Activated naive CD8-positive, alpha-beta T cell treated with anti-CD3 and anti-CD28 coated beads, Interleukin-2, amount 10 ng/mL, durations not matched to agents 7 days and 5 days (primary cell): ENCODE data around the gene INHBE. TPM values are rescaled to one million over a fixed set of nuclear protein-coding genes. Genes with fewer than 3 reads are reported as not detected.
A peak's percentile ranks its signal among the peaks of the same experiment; 100 is the strongest.

Experiments
- ATAC-seq: fragments of 150-1000 bp; cut with Tn5 transposase; one replicate; pipeline ENCODE4 v1.10.0; 2021; ENCODE audit warnings: low read depth, moderate library complexity
- POLR2A ChIA-PET: fragments of 350-600 bp; sonication (Branson Sonifier 250); formaldehyde crosslinking; loops from one replicate; lab custom pipeline; 2021; ENCODE audit warnings: antibody characterized with exemption; lab: Charles Lee
- DNase-seq: peaks from one replicate; pipeline ENCODE4 v3.0.0; 2021
- H3K27ac Mint-ChIP-seq: one replicate; pipeline ENCODE4 v1.8.0; 2022; ENCODE audit warnings: mild to moderate bottlenecking, mixed read lengths
- H3K27me3 Mint-ChIP-seq: one replicate; pipeline ENCODE4 v1.8.0; 2022; ENCODE audit warnings: mild to moderate bottlenecking, moderate library complexity, mixed read lengths
- H3K36me3 Mint-ChIP-seq: one replicate; pipeline ENCODE4 v1.8.0; 2021; ENCODE audit warnings: mild to moderate bottlenecking, mixed read lengths
- H3K4me1 Mint-ChIP-seq: one replicate; pipeline ENCODE4 v1.8.0; 2021; ENCODE audit warnings: mixed read lengths
- H3K4me3 Mint-ChIP-seq: one replicate; pipeline ENCODE4 v1.8.0; 2022; ENCODE audit warnings: mild to moderate bottlenecking, moderate library complexity, mixed read lengths
- H3K9me3 Mint-ChIP-seq: one replicate; pipeline ENCODE4 v1.8.0; 2021; ENCODE audit warnings: mixed read lengths
- total RNA-seq, 2 experiments: library from RNA; stranded (reverse); gene quantifications; one replicate each; pipeline ENCODE4 v1.2.3, GENCODE V29; 2021

Gene INHBE
- total RNA-seq, 2 experiments from 2014 or later = not detected

DNA sequence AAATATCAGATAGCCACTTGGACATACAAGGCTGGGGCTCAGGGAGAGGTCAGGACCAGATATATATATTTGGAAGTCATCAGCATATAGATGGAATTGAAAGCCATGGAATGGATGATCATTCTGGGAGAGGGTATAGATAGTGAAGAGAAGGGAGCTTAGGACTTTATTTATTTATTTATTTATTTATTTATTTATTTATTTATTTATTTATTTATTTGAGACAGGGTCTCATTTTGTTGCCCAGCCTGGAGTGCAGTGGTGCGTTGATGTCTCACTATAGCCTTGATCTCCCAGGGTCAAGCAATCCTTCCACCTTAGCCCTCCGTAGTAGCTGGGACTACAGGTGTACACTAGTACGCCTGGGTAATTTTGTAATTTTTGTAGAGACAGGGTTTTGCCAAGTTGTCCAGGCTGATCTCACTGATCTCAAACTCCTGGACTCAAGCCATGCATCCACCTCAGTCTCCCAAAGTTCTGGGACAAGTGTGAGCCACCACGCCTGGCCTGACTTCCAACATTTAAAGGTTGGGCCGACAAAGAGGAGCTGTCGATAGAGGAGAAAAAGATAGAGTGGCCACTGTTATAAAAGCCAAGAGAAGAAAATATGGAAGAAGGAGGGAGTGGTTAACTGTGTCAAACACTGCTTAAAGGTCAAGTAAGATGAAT, 8.7 kb upstream of the INHBE start:
- peaks cover 5% of the 10 kb centered on the region for H3K9me3 Mint-ChIP-seq

DNA sequence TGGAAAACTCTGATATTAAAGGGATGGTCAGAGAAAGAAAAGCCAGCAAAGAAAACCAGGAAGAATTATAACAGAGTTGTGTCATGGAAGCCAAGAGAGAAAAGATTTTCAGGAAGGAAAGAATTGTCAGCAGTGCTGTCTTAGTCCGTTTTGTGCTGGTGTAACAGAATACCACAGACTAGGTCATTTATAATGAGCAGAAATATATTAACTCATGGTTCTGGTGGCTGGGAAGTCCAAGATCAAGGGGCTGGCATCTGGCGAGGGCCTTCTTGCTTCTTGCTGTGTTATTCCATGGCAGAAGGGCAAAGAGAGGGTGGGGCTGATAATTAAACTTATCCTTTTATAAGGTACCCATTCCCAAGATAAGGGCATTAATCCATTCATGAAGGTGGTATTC, 6.4 kb upstream of the INHBE start:
- Mint-ChIP-seq H3K4me3 (no peak overlapping the region), H3K9me3 (no peaks in the 10 kb centered on the region), H3K27me3 (no peaks in the 10 kb centered on the region), H3K4me1 (peaks cover 9% of the 10 kb centered on the region), H3K27ac (no peak overlapping the region), H3K36me3 (no peaks in the 10 kb centered on the region)
- ATAC-seq = no peak
- POLR2A ChIA-PET = interaction anchor here (0.6 to 1.5 kb wide), 2 partner anchors 13 to 15 kb away, joined by 3 to 5 read pairs; no protein-coding TSS in a partner anchor
- DNase-seq = no peak

More for the DNA sequence above, 8.7 kb upstream of the INHBE start:
- no peak for DNase-seq
- Mint-ChIP-seq H3K27me3 (peaks cover 2% of the 10 kb centered on the region), H3K4me3 (no peak overlapping the region), H3K27ac (no peak overlapping the region), H3K36me3 (no peaks in the 10 kb centered on the region), H3K4me1 (peaks cover 9% of the 10 kb centered on the region)
- ATAC-seq = no peak
- POLR2A ChIA-PET = no interaction called here

DNA sequence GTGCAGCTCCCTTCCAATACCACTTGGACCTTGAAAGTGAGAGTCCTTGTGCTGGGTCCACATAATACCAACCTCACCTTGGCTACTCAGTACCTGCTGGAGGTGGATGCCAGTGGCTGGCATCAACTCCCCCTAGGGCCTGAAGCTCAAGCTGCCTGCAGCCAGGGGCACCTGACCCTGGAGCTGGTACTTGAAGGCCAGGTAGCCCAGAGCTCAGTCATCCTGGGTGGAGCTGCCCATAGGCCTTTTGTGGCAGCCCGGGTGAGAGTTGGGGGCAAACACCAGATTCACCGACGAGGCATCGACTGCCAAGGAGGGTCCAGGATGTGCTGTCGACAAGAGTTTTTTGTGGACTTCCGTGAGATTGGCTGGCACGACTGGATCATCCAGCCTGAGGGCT, 5.7 kb upstream of the INHBE start:
- no peak for ATAC-seq
- no peak for DNase-seq
- Mint-ChIP-seq H3K27ac (no peak overlapping the region), H3K4me3 (no peak overlapping the region), H3K36me3 (no peaks in the 10 kb centered on the region), H3K4me1 (peaks cover 9% of the 10 kb centered on the region), H3K27me3 (no peaks in the 10 kb centered on the region), H3K9me3 (no peaks in the 10 kb centered on the region)
- POLR2A ChIA-PET = interaction anchor here (0.6 to 1.5 kb wide), 2 partner anchors 14 to 15 kb away, joined by 3 to 5 read pairs; no protein-coding TSS in a partner anchor

DNA sequence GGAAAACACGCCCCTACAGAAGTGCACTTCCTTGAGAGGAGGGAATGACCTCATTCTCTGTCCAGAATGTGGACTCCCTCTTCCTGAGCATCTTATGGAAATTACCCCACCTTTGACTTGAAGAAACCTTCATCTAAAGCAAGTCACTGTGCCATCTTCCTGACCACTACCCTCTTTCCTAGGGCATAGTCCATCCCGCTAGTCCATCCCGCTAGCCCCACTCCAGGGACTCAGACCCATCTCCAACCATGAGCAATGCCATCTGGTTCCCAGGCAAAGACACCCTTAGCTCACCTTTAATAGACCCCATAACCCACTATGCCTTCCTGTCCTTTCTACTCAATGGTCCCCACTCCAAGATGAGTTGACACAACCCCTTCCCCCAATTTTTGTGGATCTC, 5.0 kb upstream of the INHBE start:
- DNase-seq (no peak), ATAC-seq (no peak)
- Mint-ChIP-seq H3K27ac (no peak overlapping the region), H3K36me3 (no peaks in the 10 kb centered on the region), H3K27me3 (no peaks in the 10 kb centered on the region), H3K4me1 (peaks cover 9% of the 10 kb centered on the region), H3K9me3 (no peaks in the 10 kb centered on the region), H3K4me3 (no peak overlapping the region)
- POLR2A ChIA-PET = no interaction called here

DNA sequence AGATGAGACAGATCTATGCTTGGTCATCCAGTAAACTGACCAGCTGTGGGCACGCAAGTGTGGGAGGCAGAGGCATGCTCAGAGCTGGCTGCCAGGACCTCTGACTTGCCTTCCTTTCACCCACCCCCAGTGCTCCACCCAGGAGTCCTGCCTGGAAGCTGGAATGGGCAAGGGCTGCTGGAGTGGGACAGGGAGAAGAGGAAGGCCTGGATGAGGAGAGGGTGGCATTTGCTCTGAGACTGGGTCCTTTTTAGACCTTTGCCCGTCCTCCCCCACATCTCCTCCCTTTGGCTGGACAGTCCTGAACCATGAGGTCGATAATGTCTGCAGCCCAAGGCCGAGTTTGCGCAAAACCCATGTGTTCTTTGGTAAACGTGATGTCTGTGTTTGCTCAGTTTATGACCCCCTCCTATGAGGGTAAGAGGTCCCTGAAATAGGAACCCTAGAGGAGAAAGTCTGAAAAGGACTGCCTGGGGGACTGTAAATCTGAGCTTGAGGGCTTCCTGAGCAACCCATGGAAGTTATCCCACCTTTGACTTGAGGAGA, 3.8 kb upstream of the INHBE start:
- DNase-seq (no peak), ATAC-seq (no peak)
- Mint-ChIP-seq H3K4me3 (no peak overlapping the region), H3K4me1 (peaks cover 12% of the 10 kb centered on the region), H3K36me3 (no peaks in the 10 kb centered on the region), H3K27ac (no peak overlapping the region), H3K27me3 (no peaks in the 10 kb centered on the region), H3K9me3 (no peaks in the 10 kb centered on the region)
- POLR2A ChIA-PET = no interaction called here

DNA sequence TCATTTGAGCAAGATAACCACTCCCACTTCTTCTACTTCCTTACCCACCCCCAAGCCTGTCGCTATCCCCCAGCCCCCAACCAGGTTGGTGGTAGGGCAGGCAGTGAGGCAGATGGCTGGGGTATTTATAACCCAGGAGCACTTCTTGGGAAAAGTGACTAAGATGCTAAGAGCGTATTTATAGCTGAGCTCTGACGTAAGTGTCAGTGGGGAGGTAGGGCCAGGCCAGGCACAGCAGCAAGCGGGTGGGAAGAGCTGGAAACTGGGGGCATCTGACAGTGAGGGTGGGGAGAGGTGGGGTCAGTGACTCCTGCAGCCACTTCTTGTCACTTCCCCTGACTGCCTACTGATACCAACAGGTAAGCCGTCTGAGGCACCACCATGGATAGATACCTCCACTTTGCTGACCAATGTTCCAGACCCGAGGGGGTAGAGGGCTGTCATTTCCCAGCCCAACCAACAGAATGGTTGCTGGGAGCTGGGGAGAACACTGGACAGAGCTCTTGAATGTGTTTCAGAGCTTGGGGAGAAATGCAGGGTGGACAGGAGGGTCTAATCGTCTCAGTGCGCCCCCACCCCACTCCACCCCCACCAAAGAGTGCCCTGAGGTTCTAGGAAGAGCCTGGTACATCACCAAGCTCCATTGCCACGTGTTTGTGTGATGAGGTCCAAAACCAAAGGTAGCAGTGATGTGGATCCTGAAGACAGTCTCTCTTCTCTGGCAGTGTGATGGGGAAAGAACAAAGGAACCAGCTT, 2.7 kb upstream of the INHBE start:
- Mint-ChIP-seq H3K4me3 (no peak overlapping the region), H3K4me1 (peaks cover 12% of the 10 kb centered on the region), H3K27ac (no peak overlapping the region), H3K36me3 (no peaks in the 10 kb centered on the region), H3K9me3 (no peaks in the 10 kb centered on the region), H3K27me3 (no peaks in the 10 kb centered on the region)
- POLR2A ChIA-PET = interaction anchor here (1.2 to 1.7 kb wide), 3 partner anchors 9 to 22 kb away, joined by 4 to 8 read pairs (median 5); partner anchors contain the start of gene INHBC
- ATAC-seq = no peak
- DNase-seq = no peak

DNA sequence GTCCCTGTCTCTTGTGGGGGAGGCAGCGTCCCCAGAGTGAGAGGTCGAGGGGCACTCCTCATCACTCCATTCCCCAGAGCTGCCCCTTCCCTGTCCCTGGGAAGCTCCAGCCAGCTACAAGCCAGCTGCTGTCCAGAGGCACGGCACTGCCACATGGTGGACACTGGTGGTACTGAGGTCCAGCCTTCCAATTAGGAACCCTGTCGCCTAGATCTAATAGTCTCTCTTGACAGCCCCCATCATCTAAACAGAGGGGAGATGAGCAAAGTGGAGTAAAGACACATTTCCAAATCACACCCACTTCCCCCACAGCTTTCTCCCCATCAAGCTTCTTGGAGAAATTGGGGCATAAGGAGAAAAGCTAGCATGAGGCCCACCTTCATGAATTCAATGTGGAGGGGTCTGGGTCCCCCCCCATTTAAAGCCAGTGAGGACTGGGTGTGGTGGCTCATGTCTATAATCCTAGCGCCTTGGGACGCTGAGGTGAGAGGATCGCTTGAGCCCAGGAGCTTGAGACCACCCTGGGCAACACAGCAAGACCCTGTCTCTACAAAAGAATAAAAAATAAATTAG, 2.1 kb upstream of the INHBE start:
- POLR2A ChIA-PET = interaction anchor here (1.2 to 1.7 kb wide), 3 partner anchors 9 to 23 kb away, joined by 4 to 8 read pairs (median 5); partner anchors contain the start of gene INHBC
- DNase-seq = peak; percentile 70
- Mint-ChIP-seq H3K9me3 (no peaks in the 10 kb centered on the region), H3K36me3 (no peaks in the 10 kb centered on the region), H3K27ac (peak overlapping the region; percentile 47), H3K27me3 (no peaks in the 10 kb centered on the region), H3K4me1 (peaks cover 12% of the 10 kb centered on the region), H3K4me3 (no peak overlapping the region)
- ATAC-seq = peak; percentile 38

DNA sequence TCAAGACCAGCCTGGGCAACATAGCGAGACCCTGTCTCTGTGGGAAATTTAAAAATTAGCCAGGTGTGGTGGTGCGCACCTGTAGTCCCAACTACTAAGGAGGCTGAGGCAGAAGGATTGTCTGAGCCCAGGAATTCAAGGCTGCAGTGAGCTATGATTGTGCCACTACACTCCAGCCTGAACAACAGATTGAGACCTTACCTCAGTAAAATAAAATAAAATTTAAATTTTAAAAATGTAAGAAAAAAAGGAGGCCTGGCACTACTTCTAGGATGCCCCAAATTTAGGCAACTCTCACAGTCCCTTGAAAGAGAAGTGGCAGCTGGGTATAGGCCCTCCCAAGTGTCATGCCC, 918 bp upstream of the INHBE start:
- DNase-seq (no peak), ATAC-seq (no peak)
- peaks cover 16% of the 10 kb centered on the region for H3K4me1 Mint-ChIP-seq
- POLR2A ChIA-PET = no interaction called here
- no peaks in the 10 kb centered on the region for H3K27me3 Mint-ChIP-seq
- no peaks in the 10 kb centered on the region for H3K9me3 Mint-ChIP-seq
- H3K36me3 Mint-ChIP-seq = no peaks in the 10 kb centered on the region
- no peak overlapping the region for H3K4me3 Mint-ChIP-seq
- H3K27ac Mint-ChIP-seq = no peak overlapping the region

DNA sequence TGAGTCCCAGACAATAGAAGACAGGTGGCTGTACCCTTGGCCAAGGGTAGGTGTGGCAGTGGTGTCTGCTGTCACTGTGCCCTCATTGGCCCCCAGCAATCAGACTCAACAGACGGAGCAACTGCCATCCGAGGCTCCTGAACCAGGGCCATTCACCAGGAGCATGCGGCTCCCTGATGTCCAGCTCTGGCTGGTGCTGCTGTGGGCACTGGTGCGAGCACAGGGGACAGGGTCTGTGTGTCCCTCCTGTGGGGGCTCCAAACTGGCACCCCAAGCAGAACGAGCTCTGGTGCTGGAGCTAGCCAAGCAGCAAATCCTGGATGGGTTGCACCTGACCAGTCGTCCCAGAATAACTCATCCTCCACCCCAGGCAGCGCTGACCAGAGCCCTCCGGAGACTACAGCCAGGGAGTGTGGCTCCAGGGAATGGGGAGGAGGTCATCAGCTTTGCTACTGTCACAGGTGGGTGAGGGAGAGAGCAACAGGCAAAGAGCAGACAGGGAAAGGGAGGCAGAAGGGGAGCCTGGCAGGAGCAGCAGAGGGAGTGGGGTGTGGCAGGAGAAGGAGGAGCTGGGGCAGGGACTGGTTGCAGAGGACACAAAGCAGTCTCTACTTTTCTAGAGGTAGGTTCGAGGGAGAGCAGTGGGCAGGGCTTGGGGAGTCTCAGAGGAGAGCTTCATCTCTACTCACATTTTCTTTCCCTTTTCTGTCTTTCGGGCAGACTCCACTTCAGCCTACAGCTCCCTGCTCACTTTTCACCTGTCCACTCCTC, 452 bp downstream of the INHBE start:
- peak overlapping the region; percentile 79 for H3K4me3 Mint-ChIP-seq
- H3K27ac Mint-ChIP-seq = peak overlapping the region; percentile 76
- no peaks in the 10 kb centered on the region for H3K36me3 Mint-ChIP-seq
- peaks cover 6% of the 10 kb centered on the region for H3K27me3 Mint-ChIP-seq
- ATAC-seq = no peak
- peaks cover 20% of the 10 kb centered on the region for H3K4me1 Mint-ChIP-seq
- POLR2A ChIA-PET = interaction anchor here (1.1 kb wide), 1 partner anchor 65 kb away, joined by 3 read pairs; the partner anchor contains the start of gene DDIT3
- DNase-seq = no peak
- H3K9me3 Mint-ChIP-seq = no peaks in the 10 kb centered on the region

DNA sequence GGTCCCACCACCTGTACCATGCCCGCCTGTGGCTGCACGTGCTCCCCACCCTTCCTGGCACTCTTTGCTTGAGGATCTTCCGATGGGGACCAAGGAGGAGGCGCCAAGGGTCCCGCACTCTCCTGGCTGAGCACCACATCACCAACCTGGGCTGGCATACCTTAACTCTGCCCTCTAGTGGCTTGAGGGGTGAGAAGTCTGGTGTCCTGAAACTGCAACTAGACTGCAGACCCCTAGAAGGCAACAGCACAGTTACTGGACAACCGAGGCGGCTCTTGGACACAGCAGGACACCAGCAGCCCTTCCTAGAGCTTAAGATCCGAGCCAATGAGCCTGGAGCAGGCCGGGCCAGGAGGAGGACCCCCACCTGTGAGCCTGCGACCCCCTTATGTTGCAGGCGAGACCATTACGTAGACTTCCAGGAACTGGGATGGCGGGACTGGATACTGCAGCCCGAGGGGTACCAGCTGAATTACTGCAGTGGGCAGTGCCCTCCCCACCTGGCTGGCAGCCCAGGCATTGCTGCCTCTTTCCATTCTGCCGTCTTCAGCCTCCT, 1.1 kb downstream of the INHBE start:
- Mint-ChIP-seq H3K27me3 (peaks cover 9% of the 10 kb centered on the region), H3K9me3 (no peaks in the 10 kb centered on the region), H3K27ac (peak overlapping the region; percentile 76), H3K4me1 (peaks cover 22% of the 10 kb centered on the region), H3K36me3 (no peaks in the 10 kb centered on the region), H3K4me3 (peak overlapping the region; percentile 79)
- DNase-seq (peak; percentile 52), ATAC-seq (peak; percentile 27)
- POLR2A ChIA-PET = no interaction called here

DNA sequence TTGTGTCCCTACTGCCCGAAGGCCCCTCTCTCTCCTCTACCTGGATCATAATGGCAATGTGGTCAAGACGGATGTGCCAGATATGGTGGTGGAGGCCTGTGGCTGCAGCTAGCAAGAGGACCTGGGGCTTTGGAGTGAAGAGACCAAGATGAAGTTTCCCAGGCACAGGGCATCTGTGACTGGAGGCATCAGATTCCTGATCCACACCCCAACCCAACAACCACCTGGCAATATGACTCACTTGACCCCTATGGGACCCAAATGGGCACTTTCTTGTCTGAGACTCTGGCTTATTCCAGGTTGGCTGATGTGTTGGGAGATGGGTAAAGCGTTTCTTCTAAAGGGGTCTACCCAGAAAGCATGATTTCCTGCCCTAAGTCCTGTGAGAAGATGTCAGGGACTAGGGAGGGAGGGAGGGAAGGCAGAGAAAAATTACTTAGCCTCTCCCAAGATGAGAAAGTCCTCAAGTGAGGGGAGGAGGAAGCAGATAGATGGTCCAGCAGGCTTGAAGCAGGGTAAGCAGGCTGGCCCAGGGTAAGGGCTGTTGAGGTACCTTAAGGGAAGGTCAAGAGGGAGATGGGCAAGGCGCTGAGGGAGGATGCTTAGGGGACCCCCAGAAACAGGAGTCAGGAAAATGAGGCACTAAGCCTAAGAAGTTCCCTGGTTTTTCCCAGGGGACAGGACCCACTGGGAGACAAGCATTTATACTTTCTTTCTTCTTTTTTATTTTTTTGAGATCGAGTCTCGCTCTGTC, 1.8 kb downstream of the INHBE start:
- no peak for DNase-seq
- no peak for ATAC-seq
- Mint-ChIP-seq H3K4me1 (peaks cover 23% of the 10 kb centered on the region), H3K27me3 (peaks cover 11% of the 10 kb centered on the region), H3K9me3 (no peaks in the 10 kb centered on the region), H3K36me3 (no peaks in the 10 kb centered on the region), H3K27ac (peak overlapping the region; percentile 38), H3K4me3 (no peak overlapping the region)
- POLR2A ChIA-PET = no interaction called here

DNA sequence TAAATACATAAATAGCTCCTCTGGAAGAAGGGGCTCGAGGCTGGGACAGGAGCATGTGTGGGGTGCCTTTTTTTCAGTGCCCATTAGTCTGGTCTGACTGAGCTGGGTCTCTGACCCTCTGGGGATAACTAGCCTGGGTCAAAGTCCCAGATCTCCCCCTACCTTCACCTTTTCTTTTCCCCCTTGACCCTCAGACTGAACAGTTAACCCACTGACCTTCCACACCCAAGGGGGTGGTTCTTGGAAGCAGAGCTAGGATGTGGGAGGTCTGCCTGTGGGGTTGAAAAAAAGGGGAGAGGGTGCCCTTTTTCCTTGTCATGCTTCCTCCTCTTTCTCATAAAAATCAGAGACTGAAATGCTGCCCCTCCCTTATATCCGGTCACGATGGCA, 3.6 kb downstream of the INHBE start:
- H3K4me1 Mint-ChIP-seq = peaks cover 32% of the 10 kb centered on the region
- H3K9me3 Mint-ChIP-seq = no peaks in the 10 kb centered on the region
- peak overlapping the region; percentile 92 for H3K4me3 Mint-ChIP-seq
- POLR2A ChIA-PET = interaction anchor here (0.7 to 9.9 kb wide), 17 partner anchors 18 to 286 kb away, joined by 3 to 119 read pairs (median 3); partner anchors contain the start of genes ARHGAP9, ARHGEF25, DDIT3 and INHBC
- peak overlapping the region; percentile 95 for H3K27ac Mint-ChIP-seq
- H3K27me3 Mint-ChIP-seq = peaks cover 11% of the 10 kb centered on the region
- no peak for DNase-seq
- no peaks in the 10 kb centered on the region for H3K36me3 Mint-ChIP-seq
- ATAC-seq = no peak
